IPS DF 6.9 (cell line): ENCODE data around the gene DHRS2.

Experiments used
- DNase-seq: peaks from one replicate; pipeline ENCODE4 v3.0.0-alpha.2; 2013; ENCODE audit warnings: low read depth, low spot score
- H3K27ac ChIP-seq: one replicate; pipeline ENCODE4 v1.5.1; 2013; ENCODE audit warnings: low read length, control low read depth
- H3K27me3 ChIP-seq: 2 replicates; pipeline ENCODE4 v1.6.1; 2013; ENCODE audit warnings: mild to moderate bottlenecking, low read length; ENCODE audit not compliant: control insufficient read depth, insufficient read depth
- H3K36me3 ChIP-seq: 2 replicates; pipeline ENCODE4 v1.6.1; 2013; ENCODE audit warnings: low read length; ENCODE audit not compliant: control insufficient read depth, insufficient read depth
- H3K4me1 ChIP-seq: 2 replicates; pipeline ENCODE4 v1.6.1; 2013; ENCODE audit warnings: low read length; ENCODE audit not compliant: control insufficient read depth, insufficient read depth
- H3K4me3 ChIP-seq: 2 replicates; pipeline ENCODE4 v1.5.1; 2013; ENCODE audit warnings: mild to moderate bottlenecking, low read length
- H3K9me3 ChIP-seq: 2 replicates; pipeline ENCODE4 v1.6.1; 2013; ENCODE audit warnings: low read length, inconsistent platforms; ENCODE audit not compliant: control insufficient read depth, insufficient read depth
- WGBS: extraction: QIAGEN DNeasy Blood & Tissue Kit; methylation state at CpG from one replicate; pipeline ENCODE4 v1.1.7; 2013; ENCODE audit warnings: mixed read lengths, missing lambda C conversion rate; ENCODE audit not compliant: insufficient read length, insufficient coverage; 5-methylcytosine and 5-hydroxymethylcytosine counted together

Gene DHRS2

GRCh38 chr14:23648764-23649460 lies 12.7 kb downstream of the DHRS2 start:
- H3K4me1 ChIP-seq, result no peaks in the 10 kb centered on the region
- WGBS, result no CpG with 5 or more reads among the region's 5 CpGs
- no peaks in the 10 kb centered on the region for H3K36me3 ChIP-seq
- no peak overlapping the region for H3K27ac ChIP-seq
- H3K27me3 ChIP-seq, result no peaks in the 10 kb centered on the region
- no peaks in the 10 kb centered on the region for H3K9me3 ChIP-seq
- DNase-seq, result no peak
- no peak overlapping the region for H3K4me3 ChIP-seq

- no CpG with 5 or more reads among the region's 3 CpGs for WGBS
- no peaks in the 10 kb centered on the region for H3K4me1 ChIP-seq
Observed at GRCh38 chr14:23650506-23650905, 14.3 kb downstream of the DHRS2 start.

GRCh38 chr14:23653051-23653450 lies 16.9 kb downstream of the DHRS2 start:
- H3K9me3 ChIP-seq, result no peaks in the 10 kb centered on the region
- no peaks in the 10 kb centered on the region for H3K4me1 ChIP-seq
- no peaks in the 10 kb centered on the region for H3K27me3 ChIP-seq
- no CpG with 5 or more reads among the region's 1 CpG for WGBS
- no peaks in the 10 kb centered on the region for H3K36me3 ChIP-seq
- no peak overlapping the region for H3K4me3 ChIP-seq
- H3K27ac ChIP-seq, result no peak overlapping the region
- DNase-seq, result no peak

More at GRCh38 chr14:23650506-23650905, 14.3 kb downstream of the DHRS2 start:
- Histone ChIP-seq H3K4me3 (no peak overlapping the region; the same call in 1 of the 2 replicates), H3K27ac (no peak overlapping the region), H3K9me3 (no peaks in the 10 kb centered on the region), H3K36me3 (no peaks in the 10 kb centered on the region), H3K27me3 (no peaks in the 10 kb centered on the region)
- DNase-seq, result no peak

GRCh38 chr14:23654231-23654630 lies 18.1 kb downstream of the DHRS2 start:
- DNase-seq, result no peak
- Histone ChIP-seq H3K27me3 (no peaks in the 10 kb centered on the region), H3K9me3 (no peaks in the 10 kb centered on the region), H3K4me1 (no peaks in the 10 kb centered on the region), H3K4me3 (no peak overlapping the region), H3K27ac (no peak overlapping the region), H3K36me3 (no peaks in the 10 kb centered on the region)
- no CpG with 5 or more reads among the region's 6 CpGs for WGBS

GRCh38 chr14:23657959-23658470 lies 21.9 kb downstream of the DHRS2 start:
- Histone ChIP-seq H3K36me3 (no peaks in the 10 kb centered on the region), H3K4me3 (no peak overlapping the region), H3K4me1 (no peaks in the 10 kb centered on the region), H3K27me3 (no peaks in the 10 kb centered on the region), H3K9me3 (no peaks in the 10 kb centered on the region), H3K27ac (no peak overlapping the region)
- DNase-seq, result no peak
- WGBS, result no CpG with 5 or more reads among the region's 10 CpGs

- Histone ChIP-seq H3K27me3 (no peaks in the 10 kb centered on the region), H3K27ac (no peak overlapping the region), H3K9me3 (no peaks in the 10 kb centered on the region), H3K4me1 (no peaks in the 10 kb centered on the region), H3K4me3 (no peak overlapping the region), H3K36me3 (no peaks in the 10 kb centered on the region)
- WGBS, result no CpG with 5 or more reads among the region's 11 CpGs
- DNase-seq, result no peak
Observed at GRCh38 chr14:23660290-23661226, 24.4 kb downstream of the DHRS2 start.

- no peak for DNase-seq
- WGBS, result no CpG with 5 or more reads among the region's 5 CpGs
Observed at GRCh38 chr14:23661542-23661941, 25.4 kb downstream of the DHRS2 start.

GRCh38 chr14:23663127-23663526 lies 27.0 kb downstream of the DHRS2 start:
- H3K4me3 ChIP-seq, result no peak overlapping the region
- no peaks in the 10 kb centered on the region for H3K9me3 ChIP-seq
- H3K27me3 ChIP-seq, result no peaks in the 10 kb centered on the region
- WGBS, result no CpG with 5 or more reads among the region's 2 CpGs
- no peak for DNase-seq
- H3K36me3 ChIP-seq, result no peaks in the 10 kb centered on the region
- no peak overlapping the region for H3K27ac ChIP-seq
- no peaks in the 10 kb centered on the region for H3K4me1 ChIP-seq

More at GRCh38 chr14:23661542-23661941, 25.4 kb downstream of the DHRS2 start:
- Histone ChIP-seq H3K4me3 (no peak overlapping the region), H3K4me1 (no peaks in the 10 kb centered on the region), H3K27me3 (no peaks in the 10 kb centered on the region), H3K9me3 (no peaks in the 10 kb centered on the region), H3K36me3 (no peaks in the 10 kb centered on the region), H3K27ac (no peak overlapping the region)

GRCh38 chr14:23663711-23664110 lies 27.5 kb downstream of the DHRS2 start:
- Histone ChIP-seq H3K27ac (no peak overlapping the region), H3K4me1 (no peaks in the 10 kb centered on the region), H3K9me3 (no peaks in the 10 kb centered on the region), H3K4me3 (no peak overlapping the region), H3K36me3 (no peaks in the 10 kb centered on the region), H3K27me3 (no peaks in the 10 kb centered on the region)
- DNase-seq, result no peak
- WGBS, result no CpG with 5 or more reads among the region's 5 CpGs

GRCh38 chr14:23664207-23664885 lies 28.2 kb downstream of the DHRS2 start:
- H3K4me1 ChIP-seq, result no peaks in the 10 kb centered on the region
- DNase-seq, result no peak
- no peaks in the 10 kb centered on the region for H3K36me3 ChIP-seq
- WGBS, result no CpG with 5 or more reads among the region's 5 CpGs
- no peaks in the 10 kb centered on the region for H3K9me3 ChIP-seq
- H3K27me3 ChIP-seq, result no peaks in the 10 kb centered on the region
- H3K4me3 ChIP-seq, result no peak overlapping the region
- no peak overlapping the region for H3K27ac ChIP-seq
